Kidney (tissue), 14 donors: ENCODE results near the gene NLGN2. TPM values are rescaled to one million over a fixed set of nuclear protein-coding genes. Genes with fewer than 3 reads are reported as not detected.

Source experiments
- DNase-seq, 5 donors: peaks; one replicate each; pipeline ENCODE4 v3.0.0-alpha.2; 2013 to 2020
- FAIRE-seq: peaks from 2 replicates; lab custom pipeline; 2012; peaks lifted over from hg19 to GRCh38; lab: Jason Lieb, UNC
- H3K27ac ChIP-seq, 2 donors: one replicate each; pipeline ENCODE4 v1.7.0; 2013; ENCODE audit warnings: low read depth in 2 of 2, low read length in 2 of 2, inconsistent platforms in 1 of 2
- H3K27me3 ChIP-seq: one replicate; pipeline ENCODE4 v1.7.1; 2013; ENCODE audit warnings: low read length, inconsistent platforms; ENCODE audit not compliant: control insufficient read depth, insufficient read depth
- H3K36me3 ChIP-seq, 3 donors: one replicate each; pipeline versions ENCODE4 v1.7.0 to v1.7.1; 2013; ENCODE audit warnings: low read length in 3 of 3, control low read depth in 1 of 3, inconsistent platforms in 1 of 3; ENCODE audit not compliant: insufficient read depth in 3 of 3, control insufficient read depth in 2 of 3
- H3K4me1 ChIP-seq, 3 donors: one replicate each; pipeline versions ENCODE4 v1.7.0 to v1.7.1; 2013; ENCODE audit warnings: low read length in 3 of 3, inconsistent platforms in 1 of 3, low read depth in 1 of 3; ENCODE audit not compliant: control insufficient read depth in 2 of 3, insufficient read depth in 2 of 3
- H3K4me3 ChIP-seq, 3 donors: one replicate each; pipeline versions ENCODE4 v1.7.0 to v1.8.1; 2013; ENCODE audit warnings: low read length in 3 of 3, control low read depth in 1 of 3, inconsistent platforms in 1 of 3
- H3K9ac ChIP-seq, 3 donors: one replicate each; pipeline versions ENCODE4 v1.7.0 to v1.7.1; 2013; ENCODE audit warnings: low read length in 3 of 3, control low read depth in 1 of 3, inconsistent platforms in 1 of 3
- H3K9me3 ChIP-seq, 3 donors: one replicate each; pipeline versions ENCODE4 v1.7.0 to v1.7.1; 2013; ENCODE audit warnings: low read length in 3 of 3, control low read depth in 1 of 3, inconsistent platforms in 1 of 3; ENCODE audit not compliant: control insufficient read depth in 2 of 3, insufficient read depth in 1 of 3
- intact Hi-C: fragments of 100-400 bp; cut with DNase I; formaldehyde crosslinking; loops from one replicate; pipeline ENCODE4 v1.11.1; 2022
- polyA plus RNA-seq: library from polyadenylated mRNA; stranded (reverse); fragments of 350-450 nt; fragmentation: Illumina TruSeq; extraction: RNeasy Lipid Tissue Mini Kit (QIAGEN cat#74804); gene quantifications from one replicate; pipeline ENCODE4 v1.2.3, GENCODE V29; 2014; ENCODE audit warnings: low read depth, low replicate concordance; ENCODE audit not compliant: insufficient read depth
- total RNA-seq: library from RNA; stranded (reverse); fragmentation: NEBNext Ultra II Directional; extraction: Animal tissue kit (Norgen Biotek cat#: 25700); gene quantifications from one replicate; pipeline ENCODE4 v1.2.1, GENCODE V29; 2021
- TF ChIP-seq, protein P1 (sequence below): IDR thresholded peaks from 3 replicates; pipeline ENCODE4 v1.5.1; 2012; ENCODE audit warnings: mild to moderate bottlenecking, moderate library complexity, borderline replicate concordance; ENCODE audit not compliant: insufficient read depth; ENCODE audit errors: extremely low read depth
- donor health status: control.
- donor health status: control.
- donor health status: control.
- donor health status: control.
- donor health status: control.
- donor health status: DM: yes; HTN: yes; CAD: no.
- donor health status: Normal renal cell carcinoma (clear cell type).

Gene NLGN2
- total and polyA plus RNA-seq, 2 donors from 2014 or later = 7.3 to 23.4 TPM

DNA sequence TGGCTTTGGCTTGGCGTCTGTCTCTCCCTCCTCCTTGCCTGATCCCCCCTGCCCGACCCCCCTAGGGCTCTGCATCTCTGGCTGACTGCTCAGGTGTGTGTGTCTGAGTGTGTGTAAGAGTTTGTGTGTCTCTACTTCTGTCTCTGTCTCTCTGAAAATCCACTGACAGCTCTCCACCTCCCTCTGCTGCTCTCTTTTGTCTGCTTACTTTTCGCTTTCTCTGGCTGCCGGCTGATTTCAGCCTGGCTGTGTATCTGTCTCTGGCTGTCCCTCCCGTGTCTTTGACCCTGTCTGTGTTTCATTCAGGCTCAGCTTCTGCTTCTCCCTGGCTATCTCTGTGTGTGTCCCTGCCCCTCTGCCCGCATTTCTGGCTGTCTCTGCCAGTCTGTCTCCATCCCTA, 8.7 kb downstream of the NLGN2 start:
- Histone ChIP-seq H3K27me3 (no peaks in the 10 kb centered on the region), H3K27ac (no peak overlapping the region), H3K36me3 (no peaks in the 10 kb centered on the region), H3K4me3 (no peak overlapping the region), H3K9me3 (no peaks in the 10 kb centered on the region), H3K9ac (no peak overlapping the region), H3K4me1 (no peaks in the 10 kb centered on the region)
- TF ChIP-seq, protein P1, sequence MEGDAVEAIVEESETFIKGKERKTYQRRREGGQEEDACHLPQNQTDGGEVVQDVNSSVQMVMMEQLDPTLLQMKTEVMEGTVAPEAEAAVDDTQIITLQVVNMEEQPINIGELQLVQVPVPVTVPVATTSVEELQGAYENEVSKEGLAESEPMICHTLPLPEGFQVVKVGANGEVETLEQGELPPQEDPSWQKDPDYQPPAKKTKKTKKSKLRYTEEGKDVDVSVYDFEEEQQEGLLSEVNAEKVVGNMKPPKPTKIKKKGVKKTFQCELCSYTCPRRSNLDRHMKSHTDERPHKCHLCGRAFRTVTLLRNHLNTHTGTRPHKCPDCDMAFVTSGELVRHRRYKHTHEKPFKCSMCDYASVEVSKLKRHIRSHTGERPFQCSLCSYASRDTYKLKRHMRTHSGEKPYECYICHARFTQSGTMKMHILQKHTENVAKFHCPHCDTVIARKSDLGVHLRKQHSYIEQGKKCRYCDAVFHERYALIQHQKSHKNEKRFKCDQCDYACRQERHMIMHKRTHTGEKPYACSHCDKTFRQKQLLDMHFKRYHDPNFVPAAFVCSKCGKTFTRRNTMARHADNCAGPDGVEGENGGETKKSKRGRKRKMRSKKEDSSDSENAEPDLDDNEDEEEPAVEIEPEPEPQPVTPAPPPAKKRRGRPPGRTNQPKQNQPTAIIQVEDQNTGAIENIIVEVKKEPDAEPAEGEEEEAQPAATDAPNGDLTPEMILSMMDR = no peak
- intact Hi-C loops = no loop called here
- FAIRE-seq (no peak), DNase-seq (no peak)

DNA sequence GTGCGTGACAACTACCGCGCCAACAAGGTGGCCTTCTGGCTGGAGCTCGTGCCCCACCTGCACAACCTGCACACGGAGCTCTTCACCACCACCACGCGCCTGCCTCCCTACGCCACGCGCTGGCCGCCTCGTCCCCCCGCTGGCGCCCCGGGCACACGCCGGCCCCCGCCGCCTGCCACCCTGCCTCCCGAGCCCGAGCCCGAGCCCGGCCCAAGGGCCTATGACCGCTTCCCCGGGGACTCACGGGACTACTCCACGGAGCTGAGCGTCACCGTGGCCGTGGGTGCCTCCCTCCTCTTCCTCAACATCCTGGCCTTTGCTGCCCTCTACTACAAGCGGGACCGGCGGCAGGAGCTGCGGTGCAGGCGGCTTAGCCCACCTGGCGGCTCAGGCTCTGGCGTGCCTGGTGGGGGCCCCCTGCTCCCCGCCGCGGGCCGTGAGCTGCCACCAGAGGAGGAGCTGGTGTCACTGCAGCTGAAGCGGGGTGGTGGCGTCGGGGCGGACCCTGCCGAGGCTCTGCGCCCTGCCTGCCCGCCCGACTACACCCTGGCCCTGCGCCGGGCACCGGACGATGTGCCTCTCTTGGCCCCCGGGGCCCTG, 9.5 kb downstream of the NLGN2 start:
- DNase-seq (no peak), FAIRE-seq (no peak)
- no peak overlapping the region for H3K4me3 ChIP-seq
- H3K27ac ChIP-seq = no peak overlapping the region
- H3K27me3 ChIP-seq = no peaks in the 10 kb centered on the region
- H3K36me3 ChIP-seq = no peaks in the 10 kb centered on the region
- no peaks in the 10 kb centered on the region for H3K9me3 ChIP-seq
- no peaks in the 10 kb centered on the region for H3K4me1 ChIP-seq
- intact Hi-C loops = no loop called here
- TF ChIP-seq, protein P1 = no peak
- H3K9ac ChIP-seq = no peak overlapping the region

DNA sequence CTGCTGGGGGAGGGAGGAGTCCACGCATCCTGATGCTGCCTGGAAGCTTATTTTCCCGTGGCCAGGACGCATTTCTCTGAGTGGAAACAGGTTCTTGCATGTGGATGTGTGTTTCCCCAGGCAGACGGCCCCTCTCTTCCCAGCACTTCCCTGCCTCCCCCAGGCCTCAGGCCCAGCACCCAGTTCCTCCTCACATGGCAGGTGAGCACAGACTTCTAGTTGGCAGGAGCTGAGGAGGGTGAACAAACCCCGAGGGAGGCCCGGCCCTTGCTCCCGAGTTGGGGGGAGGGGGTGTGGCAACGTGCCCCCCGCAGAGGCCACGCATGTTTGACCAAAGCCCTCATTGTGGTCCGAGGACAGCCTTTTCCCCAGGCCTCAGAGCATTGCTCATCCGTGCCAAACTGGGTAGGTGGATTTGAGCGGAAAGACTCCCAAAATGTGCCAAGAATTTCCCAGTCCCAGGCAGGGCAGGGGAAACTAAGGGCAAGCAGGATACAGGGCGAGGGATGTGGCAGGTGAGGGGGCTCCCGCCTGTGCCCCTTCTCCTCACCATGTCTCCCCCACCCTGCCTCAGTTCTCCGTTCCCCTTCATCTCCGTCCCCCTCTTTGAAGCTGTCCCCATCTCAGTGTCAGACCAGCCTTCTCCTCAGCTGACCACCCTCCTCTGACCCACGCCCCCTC, 11.0 kb downstream of the NLGN2 start:
- Histone ChIP-seq H3K4me1 (no peaks in the 10 kb centered on the region), H3K36me3 (no peaks in the 10 kb centered on the region), H3K27me3 (no peaks in the 10 kb centered on the region), H3K4me3 (no peak overlapping the region), H3K9ac (no peak overlapping the region), H3K9me3 (no peaks in the 10 kb centered on the region), H3K27ac (no peak overlapping the region)
- intact Hi-C loops = no loop called here
- DNase-seq (no peak), FAIRE-seq (no peak)
- TF ChIP-seq, protein P1 = no peak
